ENCODE data around the gene RAD51B. TPM values are rescaled to one million over a fixed set of nuclear protein-coding genes. Genes with fewer than 3 reads are reported as not detected.
"Not testable (repeated sequence)": the region's sequence is repeated elsewhere in the genome, so short reads cannot be mapped to it uniquely, and the experiment has no call there.

The RAD51B gene
- total and polyA plus RNA-seq, 4 donors = 2.5 to 95.0 (median 9.6) TPM

GRCh38 chr14:68043752-68044151, 224.2 kb downstream of the RAD51B start:
- Histone ChIP-seq H3K27ac (ENCODE audit: low read depth in 1 of 2, low read length in 1 of 2) (no peak overlapping the region), H3K27me3 (ENCODE audit: control insufficient read depth in 3 of 3, insufficient read depth in 3 of 3, low read length in 2 of 3) (no peaks in the 10 kb centered on the region), H3K9ac (ENCODE audit: insufficient read depth in 1 of 2, low read length in 2 of 2) (no peak overlapping the region), H3K4me1 (ENCODE audit: control insufficient read depth in 5 of 5, insufficient read depth in 5 of 5, low read length in 5 of 5) (peaks cover 2 to 35% (median 20%) of the 10 kb centered on the region in 5 donors), H3K4me3 (no peak overlapping the region), H3K9me3 (ENCODE audit: control insufficient read depth in 4 of 4, insufficient read depth in 3 of 4, low read length in 3 of 4) (no peaks in the 10 kb centered on the region), H3K36me3 (ENCODE audit: control insufficient read depth in 4 of 4, insufficient read depth in 4 of 4, low read length in 4 of 4) (no peaks in the 10 kb centered on the region)
- TF ChIP-seq CTCF (IDR thresholded peaks at IDR 0.05; ENCODE audit: control extremely low read depth, extremely low read depth) = no peak
- DNase-seq (peak in 1 of 3 donors; percentile 56), ATAC-seq (ENCODE audit: insufficient read depth, low FRiP score) (no peak)

GRCh38 chr14:68047906-68048305, 228.3 kb downstream of the RAD51B start:
- TF ChIP-seq CTCF (IDR thresholded peaks at IDR 0.05; ENCODE audit: control extremely low read depth, extremely low read depth) = no peak

GRCh38 chr14:68048815-68049214, 229.2 kb downstream of the RAD51B start:
- ATAC-seq (ENCODE audit: insufficient read depth, low FRiP score); H3K27me3 ChIP-seq (ENCODE audit: control insufficient read depth in 3 of 3, insufficient read depth in 3 of 3, low read length in 2 of 3); H3K4me3 ChIP-seq; H3K4me1 ChIP-seq (ENCODE audit: control insufficient read depth in 5 of 5, insufficient read depth in 5 of 5, low read length in 5 of 5); H3K27ac ChIP-seq (ENCODE audit: low read depth in 1 of 2, low read length in 1 of 2); H3K9me3 ChIP-seq (ENCODE audit: control insufficient read depth in 4 of 4, insufficient read depth in 3 of 4, low read length in 3 of 4); DNase-seq; H3K9ac ChIP-seq (ENCODE audit: insufficient read depth in 1 of 2, low read length in 2 of 2); H3K36me3 ChIP-seq (ENCODE audit: control insufficient read depth in 4 of 4, insufficient read depth in 4 of 4, low read length in 4 of 4): not testable (repeated sequence)
- WGBS, 2 donors = 94 to 99% methylated on average over 2 of the region's 2 CpGs

More at GRCh38 chr14:68047906-68048305, 228.3 kb downstream of the RAD51B start:
- WGBS, 2 donors = 69 to 84% methylated on average over 6 of the region's 6 CpGs
- H3K9me3 ChIP-seq (ENCODE audit: control insufficient read depth in 4 of 4, insufficient read depth in 3 of 4, low read length in 3 of 4) = no peaks in the 10 kb centered on the region
- DNase-seq (no peak), ATAC-seq (ENCODE audit: insufficient read depth, low FRiP score) (no peak)
- no peak overlapping the region for H3K9ac ChIP-seq (ENCODE audit: insufficient read depth in 1 of 2, low read length in 2 of 2)
- H3K27ac ChIP-seq (ENCODE audit: low read depth in 1 of 2, low read length in 1 of 2) = no peak overlapping the region
- no peaks in the 10 kb centered on the region for H3K36me3 ChIP-seq (ENCODE audit: control insufficient read depth in 4 of 4, insufficient read depth in 4 of 4, low read length in 4 of 4)
- H3K4me3 ChIP-seq = no peak overlapping the region
- H3K27me3 ChIP-seq (ENCODE audit: control insufficient read depth in 3 of 3, insufficient read depth in 3 of 3, low read length in 2 of 3) = no peaks in the 10 kb centered on the region
- peaks cover 0 to 17% (median 12%) of the 10 kb centered on the region in 5 donors for H3K4me1 ChIP-seq (ENCODE audit: control insufficient read depth in 5 of 5, insufficient read depth in 5 of 5, low read length in 5 of 5)

- Histone ChIP-seq H3K9me3 (ENCODE audit: control insufficient read depth in 4 of 4, insufficient read depth in 3 of 4, low read length in 3 of 4) (no peaks in the 10 kb centered on the region), H3K27ac (ENCODE audit: low read depth in 1 of 2, low read length in 1 of 2) (no peak overlapping the region), H3K36me3 (ENCODE audit: control insufficient read depth in 4 of 4, insufficient read depth in 4 of 4, low read length in 4 of 4) (no peaks in the 10 kb centered on the region), H3K4me1 (ENCODE audit: control insufficient read depth in 5 of 5, insufficient read depth in 5 of 5, low read length in 5 of 5) (peaks cover 0 to 4% (median 0%) of the 10 kb centered on the region in 5 donors), H3K27me3 (ENCODE audit: control insufficient read depth in 3 of 3, insufficient read depth in 3 of 3, low read length in 2 of 3) (no peaks in the 10 kb centered on the region), H3K4me3 (no peak overlapping the region), H3K9ac (ENCODE audit: insufficient read depth in 1 of 2, low read length in 2 of 2) (no peak overlapping the region)
- 98 to 99% methylated on average over 2 of the region's 2 CpGs for WGBS, 2 donors
- TF ChIP-seq CTCF (IDR thresholded peaks at IDR 0.05; ENCODE audit: control extremely low read depth, extremely low read depth) = no peak
- no peak for ATAC-seq (ENCODE audit: insufficient read depth, low FRiP score)
- DNase-seq = no peak
Observed at GRCh38 chr14:68050177-68050576, 230.6 kb downstream of the RAD51B start.
